COLO829 (cell line): ENCODE results near the gene HPGD.

Source experiments
- DNase-seq: peaks from one replicate; pipeline ENCODE4 v3.0.0; 2012; ENCODE audit warnings: low spot score

HPGD gene

DNA sequence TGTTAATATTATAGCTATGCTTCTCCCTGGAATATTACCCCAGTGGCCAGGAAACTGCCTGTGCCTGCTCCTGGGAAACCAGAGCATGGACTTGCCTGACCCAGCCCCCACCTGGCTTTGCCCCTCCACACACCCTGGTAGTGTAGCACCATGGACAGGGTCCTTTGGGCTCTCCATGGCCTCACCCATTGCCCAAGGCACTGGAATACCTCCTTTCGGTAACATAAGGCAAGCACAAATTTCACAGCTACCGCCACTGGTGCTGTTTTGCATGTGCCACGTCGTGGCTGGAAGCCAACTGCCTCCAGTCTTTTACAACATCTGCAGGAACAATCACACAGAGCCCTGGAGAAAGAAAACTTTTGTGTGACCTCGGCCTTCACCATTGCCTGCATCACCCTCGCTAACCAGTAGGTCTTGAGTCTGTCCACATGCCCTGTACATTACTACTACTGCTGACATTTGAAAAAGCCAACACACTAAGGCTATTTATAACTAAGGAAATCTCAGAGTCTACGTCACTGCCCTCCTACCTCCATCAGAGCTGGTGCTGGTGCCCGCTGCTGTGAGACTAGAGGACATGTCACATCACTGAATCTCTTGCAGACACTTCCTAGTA lies 47.7 kb downstream of the HPGD start:
- DNase-seq: no peak

DNA sequence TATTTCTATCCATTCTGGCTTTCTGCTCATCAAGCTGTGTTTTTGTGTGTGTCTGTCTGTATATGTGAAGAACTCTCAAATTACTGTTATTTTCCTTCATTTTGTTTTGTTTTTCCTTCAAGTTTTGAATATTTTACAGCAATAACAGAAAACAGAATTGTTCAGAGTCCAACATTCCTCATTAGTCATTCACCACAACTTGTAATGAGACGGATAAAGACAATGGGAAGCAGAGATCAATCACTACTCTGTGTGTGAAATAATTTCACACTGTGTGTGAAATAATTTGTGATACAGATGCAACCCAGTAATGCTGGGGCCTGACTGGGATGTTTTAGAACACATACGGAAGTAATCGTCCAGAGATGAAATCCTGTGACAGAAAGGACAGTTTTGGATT lies 55.2 kb downstream of the HPGD start:
- peak; percentile 14 for DNase-seq

DNA sequence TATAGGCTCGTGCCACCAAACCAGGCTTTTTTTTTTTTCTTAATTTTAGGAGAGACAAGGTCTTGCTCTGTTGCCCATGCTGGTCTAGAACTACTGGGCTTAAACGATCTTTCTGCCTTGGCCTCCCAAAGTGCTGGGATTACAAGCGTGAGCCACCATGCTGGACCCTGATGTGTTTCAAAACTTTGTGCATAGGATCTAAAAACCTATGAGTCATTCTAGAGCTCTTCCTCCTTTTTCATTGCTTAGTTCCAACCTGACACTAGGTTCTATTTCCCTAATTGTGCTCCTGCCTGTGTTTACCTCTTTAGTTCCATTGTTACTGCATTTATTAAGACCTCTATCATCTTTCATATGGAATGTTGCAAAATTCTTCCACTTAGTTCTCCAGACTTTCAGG lies 57.3 kb downstream of the HPGD start:
- DNase-seq: no peak

DNA sequence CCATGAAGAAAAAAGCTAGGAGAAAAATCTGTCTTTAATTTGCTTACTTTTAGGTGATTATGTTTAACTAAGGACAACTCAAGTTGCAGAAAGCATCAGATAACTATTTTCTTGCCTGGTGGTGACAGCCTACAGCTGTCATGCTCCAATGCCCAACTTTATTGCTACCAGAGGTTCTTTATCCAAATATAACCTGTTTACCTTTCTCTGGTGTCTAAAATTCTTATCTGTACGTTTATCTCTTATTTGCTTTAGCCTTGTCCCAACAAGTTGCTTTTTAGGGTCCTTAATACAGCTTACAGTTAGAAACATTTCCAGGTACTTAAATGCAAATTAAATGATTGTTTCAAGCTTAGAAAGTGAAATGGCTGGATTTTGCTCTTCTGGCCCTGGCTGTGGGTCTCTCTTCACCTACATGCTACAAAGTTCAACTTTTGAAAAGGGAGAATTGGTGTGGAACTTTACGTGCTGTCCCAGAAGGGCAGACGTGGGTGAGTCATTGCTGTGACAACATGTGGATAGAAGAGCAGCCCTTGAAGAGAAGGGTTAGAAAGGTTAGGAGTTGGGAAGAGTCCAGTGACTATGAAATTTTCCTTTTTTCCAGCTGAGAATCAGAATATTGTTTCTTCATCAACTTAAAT lies 60.7 kb downstream of the HPGD start:
- DNase-seq: no peak

DNA sequence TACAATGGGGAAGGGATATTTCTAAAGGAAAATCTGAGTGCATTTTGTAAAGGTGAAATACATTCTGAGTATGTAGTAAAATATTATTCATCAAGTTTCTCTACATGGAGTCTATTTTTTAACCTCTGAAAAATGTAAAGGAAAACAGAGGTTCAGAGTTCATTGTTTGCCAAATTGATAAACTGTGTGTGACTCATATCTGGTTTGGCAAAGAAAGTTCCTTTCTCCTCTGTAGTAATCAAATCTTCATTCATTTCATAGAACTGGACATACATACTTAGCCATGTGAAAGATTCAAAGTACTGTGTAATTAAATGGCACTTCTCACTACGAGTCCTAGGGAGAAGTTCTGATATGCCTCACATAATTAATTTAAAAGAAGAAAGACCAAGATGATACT lies 61.6 kb downstream of the HPGD start:
- no peak for DNase-seq

DNA sequence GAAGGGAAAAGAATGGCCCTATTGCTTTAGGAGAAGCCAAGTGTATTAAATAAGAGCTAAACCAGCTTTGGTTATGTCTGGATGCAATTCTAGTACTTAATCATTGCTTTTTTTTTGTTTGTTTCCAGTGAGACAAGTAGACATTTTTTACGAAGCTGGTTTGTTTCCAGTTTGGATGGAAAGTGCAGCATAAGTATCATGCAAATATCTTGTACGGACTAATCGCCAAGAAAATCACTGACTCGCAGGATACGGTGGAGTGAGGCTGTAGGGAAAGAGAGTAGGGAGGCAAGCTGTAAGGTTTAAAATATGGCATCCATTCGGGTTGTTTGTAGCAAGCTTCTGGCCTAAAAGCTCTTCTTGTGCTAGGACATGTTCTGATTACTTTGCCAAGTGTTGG lies 64.8 kb downstream of the HPGD start:
- DNase-seq: no peak

DNA sequence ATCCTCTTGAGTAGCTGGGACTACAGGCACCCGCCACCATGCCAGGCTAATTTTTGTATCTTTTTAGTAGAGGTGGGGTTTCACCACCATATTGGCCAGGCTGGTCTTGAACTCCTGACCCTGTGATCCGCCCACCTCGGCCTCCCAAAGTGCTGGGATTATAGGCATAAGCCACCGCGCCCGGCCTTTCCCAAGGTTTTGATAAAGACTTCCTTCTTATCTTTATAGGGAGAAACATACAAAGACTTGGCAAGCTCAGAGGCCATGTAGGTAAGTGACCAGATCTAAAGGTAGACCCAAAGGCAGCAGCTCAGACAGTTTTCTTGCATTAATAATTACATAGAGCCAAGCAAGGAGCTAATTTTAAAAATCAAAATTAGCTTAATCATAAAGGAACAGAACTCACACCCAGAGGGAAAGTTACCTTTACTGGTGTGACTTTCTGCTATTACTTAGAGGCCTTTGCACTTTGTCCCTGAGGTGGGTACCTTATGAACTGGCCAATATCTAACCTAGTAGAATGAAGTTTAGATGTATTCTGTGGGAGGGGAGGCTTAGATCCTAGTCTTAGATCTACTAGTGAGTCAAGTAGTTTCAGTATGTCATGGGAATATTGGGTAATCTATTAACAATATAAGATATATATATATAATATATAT lies 67.3 kb downstream of the HPGD start:
- DNase-seq: no peak

DNA sequence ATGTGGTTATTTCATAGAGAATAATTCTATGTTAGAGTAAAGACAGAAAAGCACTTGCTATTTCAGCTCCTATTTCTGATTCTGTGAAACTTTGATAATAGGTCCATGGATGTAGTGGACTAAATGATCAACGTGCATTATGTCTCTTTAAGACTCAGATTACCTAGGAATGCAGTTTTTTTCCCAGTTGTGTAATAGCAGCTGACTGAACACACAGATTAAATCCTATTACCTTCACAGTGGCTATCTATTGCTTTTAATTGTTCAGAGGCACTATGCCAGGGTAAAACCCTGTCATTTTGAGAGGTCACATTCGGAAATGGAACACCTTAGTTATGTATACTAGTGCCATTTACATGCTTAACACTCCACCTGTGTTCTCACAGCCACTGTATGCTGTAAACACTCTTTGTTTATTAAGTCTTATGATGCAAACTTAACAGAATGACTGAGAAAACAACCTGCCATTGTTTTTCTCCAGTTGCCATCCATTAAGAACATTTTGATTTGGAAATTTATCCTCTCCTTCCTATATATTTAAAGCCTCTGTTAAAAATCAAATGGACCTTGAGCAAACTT lies 70.5 kb downstream of the HPGD start:
- DNase-seq: no peak

DNA sequence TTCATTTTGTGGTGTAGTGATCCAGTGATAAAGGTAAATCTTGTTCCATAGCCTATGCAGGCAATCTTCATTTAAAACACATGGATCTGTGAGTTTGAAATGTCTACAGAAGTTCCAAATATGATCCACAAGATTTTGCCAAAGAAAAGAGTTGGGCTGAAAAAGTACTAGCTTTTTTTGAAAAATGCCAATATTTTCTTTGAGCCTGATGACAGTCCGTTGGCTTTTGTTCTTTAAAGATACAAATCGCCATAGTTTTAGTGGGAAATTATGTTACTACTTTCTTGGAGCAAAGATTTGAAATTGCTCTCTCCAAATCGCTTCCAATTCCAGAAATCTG lies 71.5 kb downstream of the HPGD start:
- DNase-seq: no peak

DNA sequence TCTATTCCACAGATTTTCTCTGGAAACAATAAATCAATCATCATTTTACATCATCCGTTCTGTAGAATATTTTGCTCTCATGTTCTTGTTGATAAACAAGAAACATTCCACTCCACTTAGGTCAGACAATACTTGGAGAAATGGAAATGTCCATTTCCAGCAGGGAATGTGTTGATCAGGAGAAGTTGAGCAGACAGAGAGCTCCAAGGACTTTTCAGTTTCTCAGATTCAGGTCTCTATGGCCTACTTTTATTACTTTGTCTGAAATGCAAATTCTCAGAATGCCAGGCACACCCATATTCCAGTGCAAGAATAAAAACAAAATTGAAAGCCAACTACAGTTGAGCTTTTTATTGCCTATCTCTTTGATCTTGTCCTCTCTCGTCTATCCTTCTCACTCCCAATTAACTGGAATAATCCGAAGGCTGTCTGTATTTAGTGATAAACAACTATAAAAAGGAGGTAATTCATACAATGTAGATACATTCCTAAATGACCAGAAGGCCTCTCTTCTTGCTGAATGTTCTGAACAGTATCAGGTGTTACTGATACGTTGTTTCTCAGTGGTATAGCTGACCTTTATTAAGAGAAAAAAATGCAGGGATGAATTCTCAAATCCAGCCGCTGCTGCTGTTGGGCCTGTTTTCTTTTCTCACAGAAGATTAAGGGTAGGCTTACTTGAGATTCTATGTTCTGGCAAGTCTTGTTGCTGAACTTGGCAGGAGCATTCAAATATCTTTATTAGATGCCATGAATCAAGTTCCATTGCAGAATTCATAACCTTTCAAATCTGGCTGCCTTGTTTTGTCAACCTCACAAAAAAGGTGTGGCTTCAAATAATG lies 72.1 kb downstream of the HPGD start:
- DNase-seq: no peak

DNA sequence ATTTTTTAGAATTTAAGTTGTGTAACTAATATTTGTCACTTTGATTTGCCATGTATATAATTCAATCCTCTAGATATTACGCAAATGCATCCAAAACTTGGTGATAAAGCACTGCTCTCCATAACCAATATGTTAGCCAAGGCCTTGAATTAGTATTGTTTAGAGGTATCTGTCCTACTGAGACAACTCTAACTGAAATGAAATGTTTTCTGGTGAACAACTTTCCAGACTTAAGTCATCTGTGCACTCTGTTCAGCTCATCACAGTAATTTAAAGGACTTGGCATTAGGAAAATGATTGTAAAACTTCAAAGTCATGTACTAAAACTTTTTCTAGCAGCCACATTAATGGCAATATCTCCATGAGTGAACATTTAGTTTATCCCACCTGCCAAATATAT lies 73.1 kb downstream of the HPGD start:
- no peak for DNase-seq

DNA sequence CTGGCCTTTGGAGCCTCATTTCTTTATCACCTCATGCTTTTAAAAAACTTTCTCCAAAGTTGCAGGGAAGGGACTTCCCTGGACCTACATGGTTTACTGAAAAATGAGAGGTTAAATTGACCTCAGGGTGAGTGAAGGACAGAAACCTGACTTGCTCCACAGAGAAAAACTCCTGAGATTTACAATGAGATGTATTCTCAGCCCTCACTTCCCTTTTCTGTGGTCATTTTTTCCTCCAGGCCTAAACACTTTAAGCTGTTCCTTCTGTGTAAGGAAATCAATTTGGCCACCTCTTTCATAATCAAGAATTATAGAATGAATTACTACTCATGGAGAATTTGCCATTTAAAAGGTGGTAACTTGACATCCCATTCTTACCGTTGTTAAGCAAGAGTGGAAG lies 77.9 kb downstream of the HPGD start:
- DNase-seq: no peak
